Tibial nerve (tissue), 4 donors: Measurements from ENCODE around the gene KCNMA1.

Experiments used
- EP300 ChIP-seq, 2 donors: sonication (generic); formaldehyde crosslinking; IDR thresholded peaks; one replicate each; pipeline ENCODE4 v1.6.1; 2017; ENCODE audit warnings: antibody characterized with exemption in 2 of 2, mild to moderate bottlenecking in 1 of 2
- POLR2A ChIP-seq, 2 donors: fragments of 450-650 bp; IDR thresholded peaks; one replicate each; pipeline ENCODE4 v1.6.1; 2017; ENCODE audit warnings: antibody characterized with exemption in 2 of 2, mild to moderate bottlenecking in 2 of 2, moderate library complexity in 2 of 2
- TF ChIP-seq, protein P1 (sequence below), 5 experiments: fragments of 200-600 bp in 3 of 5; fragments of 450-650 bp in 2 of 5; sonication (generic) in 3 of 5; IDR thresholded peaks; one replicate each; pipeline ENCODE4 v1.5.1; 2016 to 2019; ENCODE audit warnings: antibody characterized with exemption in 5 of 5, mild to moderate bottlenecking in 3 of 5, moderate library complexity in 2 of 5

- TF ChIP-seq POLR2A (IDR thresholded peaks at IDR 0.05) (no peak), EP300 (IDR thresholded peaks at IDR 0.05) (no peak)
- TF ChIP-seq, protein P1, sequence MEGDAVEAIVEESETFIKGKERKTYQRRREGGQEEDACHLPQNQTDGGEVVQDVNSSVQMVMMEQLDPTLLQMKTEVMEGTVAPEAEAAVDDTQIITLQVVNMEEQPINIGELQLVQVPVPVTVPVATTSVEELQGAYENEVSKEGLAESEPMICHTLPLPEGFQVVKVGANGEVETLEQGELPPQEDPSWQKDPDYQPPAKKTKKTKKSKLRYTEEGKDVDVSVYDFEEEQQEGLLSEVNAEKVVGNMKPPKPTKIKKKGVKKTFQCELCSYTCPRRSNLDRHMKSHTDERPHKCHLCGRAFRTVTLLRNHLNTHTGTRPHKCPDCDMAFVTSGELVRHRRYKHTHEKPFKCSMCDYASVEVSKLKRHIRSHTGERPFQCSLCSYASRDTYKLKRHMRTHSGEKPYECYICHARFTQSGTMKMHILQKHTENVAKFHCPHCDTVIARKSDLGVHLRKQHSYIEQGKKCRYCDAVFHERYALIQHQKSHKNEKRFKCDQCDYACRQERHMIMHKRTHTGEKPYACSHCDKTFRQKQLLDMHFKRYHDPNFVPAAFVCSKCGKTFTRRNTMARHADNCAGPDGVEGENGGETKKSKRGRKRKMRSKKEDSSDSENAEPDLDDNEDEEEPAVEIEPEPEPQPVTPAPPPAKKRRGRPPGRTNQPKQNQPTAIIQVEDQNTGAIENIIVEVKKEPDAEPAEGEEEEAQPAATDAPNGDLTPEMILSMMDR (IDR thresholded peaks at IDR 0.05) = no peak
These were observed 714.9 kb downstream of the KCNMA1 start for GRCh38 chr10:76922666-76923065.
